IMR-90 (cell line): Measurements from ENCODE around the gene SLC26A2. TPM values are rescaled to one million over a fixed set of nuclear protein-coding genes. Genes with fewer than 3 reads are reported as not detected.

Experiments
- ATAC-seq: fragments of 200-7000 bp; cut with Tn5 transposase; 2 replicates; pipeline ENCODE4 v1.9.1; 2020; ENCODE audit warnings: low read depth, mild to moderate bottlenecking, moderate library complexity
- BruUV-seq: library from RNA; stranded (reverse); fragments of 400-500 nt; replicated peaks from 2 replicates; lab custom pipeline; 2021; lab: Mats Ljungman, UMichigan
- CTCF ChIA-PET: fragments of 300-600 bp; formaldehyde crosslinking; extraction: SDS; loops from one replicate; lab custom pipeline; 2021; ENCODE audit warnings: antibody characterized with exemption; lab: Yijun Ruan, JAX
- POLR2A ChIA-PET: fragments of 300-600 bp; sonication (Branson Sonifier 250); formaldehyde crosslinking; loops from one replicate; lab custom pipeline; 2022; ENCODE audit warnings: antibody characterized with exemption; ENCODE audit not compliant: unreplicated experiment; lab: Charles Lee
- DNase-seq: peaks from one replicate; pipeline ENCODE4 v3.0.0; 2013
- H2AFZ ChIP-seq: replicated peaks from 2 replicates; pipeline ENCODE3; 2013; ENCODE audit warnings: low read length, mild to moderate bottlenecking; ENCODE audit not compliant: poor library complexity
- H2AK5ac ChIP-seq: 2 replicates; pipeline ENCODE4 v1.6.1; 2013; ENCODE audit warnings: low read depth, low read length, inconsistent platforms
- H2AK9ac ChIP-seq: replicated peaks from 2 replicates; pipeline ENCODE3; 2013; ENCODE audit warnings: mild to moderate bottlenecking, low read depth, low read length, moderate library complexity; ENCODE audit not compliant: poor library complexity
- H2BK120ac ChIP-seq: 2 replicates; pipeline ENCODE4 v1.6.1; 2013; ENCODE audit warnings: low read depth, low read length, inconsistent platforms
- H2BK15ac ChIP-seq: 3 replicates; pipeline ENCODE4 v1.6.1; 2013; ENCODE audit warnings: low read depth, low read length, inconsistent platforms
- H2BK20ac ChIP-seq: 2 replicates; pipeline ENCODE4 v1.6.1; 2013; ENCODE audit warnings: low read depth, mild to moderate bottlenecking, inconsistent platforms, low read length, moderate library complexity
- H2BK5ac ChIP-seq: 2 replicates; pipeline ENCODE4 v1.6.1; 2013; ENCODE audit warnings: mild to moderate bottlenecking, low read depth, low read length, inconsistent platforms; ENCODE audit not compliant: poor library complexity, severe bottlenecking
- H3K14ac ChIP-seq: replicated peaks from 2 replicates; pipeline ENCODE4 v1.6.1; 2013; ENCODE audit warnings: low read depth, low read length, inconsistent platforms
- H3K18ac ChIP-seq: 2 replicates; pipeline ENCODE4 v1.6.1; 2013; ENCODE audit warnings: low read depth, low read length, control low read depth
- H3K23ac ChIP-seq: 2 replicates; pipeline ENCODE4 v1.6.1; 2013; ENCODE audit warnings: low read depth, low read length, inconsistent platforms
- H3K27ac ChIP-seq: 2 replicates; pipeline ENCODE4 v1.5.1; 2013; ENCODE audit warnings: mild to moderate bottlenecking, control low read depth, low read length; ENCODE audit not compliant: insufficient read depth
- H3K27me3 ChIP-seq: 2 replicates; pipeline ENCODE4 v1.6.1; 2013; ENCODE audit warnings: low read length; ENCODE audit not compliant: control insufficient read depth, insufficient read depth
- H3K36me3 ChIP-seq: 2 replicates; pipeline ENCODE4 v1.6.1; 2013; ENCODE audit warnings: low read length, mixed read lengths; ENCODE audit not compliant: control insufficient read depth, insufficient read depth
- H3K4ac ChIP-seq: 2 replicates; pipeline ENCODE4 v1.6.1; 2013; ENCODE audit warnings: low read depth, low read length, inconsistent platforms
- H3K4me1 ChIP-seq: 2 replicates; pipeline ENCODE4 v1.6.1; 2013; ENCODE audit warnings: low read length, mixed read lengths; ENCODE audit not compliant: control insufficient read depth, insufficient read depth
- H3K4me2 ChIP-seq: 2 replicates; pipeline ENCODE4 v1.6.1; 2013; ENCODE audit warnings: low read depth, mild to moderate bottlenecking, control low read depth, low read length, moderate library complexity
- H3K4me3 ChIP-seq: 2 replicates; pipeline ENCODE4 v1.5.1; 2013; ENCODE audit warnings: low read depth, mild to moderate bottlenecking, control low read depth, low read length, moderate library complexity; ENCODE audit not compliant: insufficient read depth
- H3K56ac ChIP-seq: 2 replicates; pipeline ENCODE4 v1.6.1; 2013; ENCODE audit warnings: low read length, inconsistent platforms; ENCODE audit not compliant: insufficient read depth; ENCODE audit errors: extremely low read depth
- H3K79me1 ChIP-seq, 2 experiments: 2 replicates each; pipeline ENCODE4 v1.6.1; 2013; ENCODE audit warnings: low read length in 2 of 2, inconsistent platforms in 1 of 2, low read depth in 1 of 2
- H3K9ac ChIP-seq: 2 replicates; pipeline ENCODE4 v1.6.1; 2013; ENCODE audit warnings: low read depth, low read length, control low read depth
- H3K9me1 ChIP-seq: 2 replicates; pipeline ENCODE4 v1.6.1; 2013; ENCODE audit warnings: low read length, inconsistent platforms; ENCODE audit not compliant: insufficient read depth
- H3K9me3 ChIP-seq: 2 replicates; pipeline ENCODE4 v1.6.1; 2013; ENCODE audit warnings: low read length; ENCODE audit not compliant: control insufficient read depth, insufficient read depth
- H4K20me1 ChIP-seq: 2 replicates; pipeline ENCODE4 v1.6.1; 2013; ENCODE audit warnings: low read length, inconsistent platforms; ENCODE audit not compliant: insufficient read depth
- H4K5ac ChIP-seq: 2 replicates; pipeline ENCODE4 v1.6.1; 2013; ENCODE audit warnings: mild to moderate bottlenecking, low read depth, low read length, control low read depth
- H4K8ac ChIP-seq, 2 experiments: 2 replicates each; pipeline ENCODE4 v1.6.1; 2013; ENCODE audit warnings: low read depth in 2 of 2, low read length in 2 of 2, control low read depth in 1 of 2, inconsistent platforms in 1 of 2
- H4K91ac ChIP-seq: 2 replicates; pipeline ENCODE4 v1.6.1; 2013; ENCODE audit warnings: low read depth, low read length, inconsistent platforms; ENCODE audit not compliant: insufficient read depth
- CTCF ChIP-seq: conservative IDR thresholded peaks from 2 replicates; pipeline ENCODE4 v1.5.1; 2012; ENCODE audit warnings: mild to moderate bottlenecking, low read depth, low read length, improper control_type of control experiment
- MAFK ChIP-seq: IDR thresholded peaks from 2 replicates; pipeline ENCODE4 v1.6.1; 2012; ENCODE audit warnings: low read depth, low read length, improper control_type of control experiment
- RAD21 ChIP-seq: IDR thresholded peaks from 2 replicates; pipeline ENCODE4 v1.6.1; 2012; ENCODE audit warnings: low read length, improper control_type of control experiment
- WGBS, 2 experiments: methylation state at CpG; one replicate each; pipeline versions ENCODE4 v1.1.5 to v1.1.7; 2013; ENCODE audit warnings: missing lambda C conversion rate in 2 of 2; ENCODE audit not compliant: insufficient read length in 1 of 2; ENCODE audit errors: extremely low coverage in 2 of 2; 5-methylcytosine and 5-hydroxymethylcytosine counted together
- dilution Hi-C: fragments of 300-500 bp; cut with HindIII; formaldehyde crosslinking; loops from one replicate; pipeline ENCODE4 v1.14.3; 2018; ENCODE audit warnings: low sequenced_read_pairs; ENCODE audit not compliant: unreplicated experiment
- in situ Hi-C: fragments of 300-500 bp; cut with MboI; formaldehyde crosslinking; loops from 3 replicates; pipeline ENCODE4 v1.14.3; 2019; ENCODE audit warnings: low sequenced_read_pairs, inconsistent platforms, mixed read lengths
- intact Hi-C: fragments of 100-400 bp; cut with micrococcal nuclease; formaldehyde crosslinking; loops from 2 replicates; pipeline ENCODE4 v1.10.0; 2022
- polyA plus RNA-seq, 3 experiments: library from polyadenylated mRNA; depleted of rRNA; stranded (reverse); fragments of >200 nt; gene quantifications; 2 replicates each; pipeline ENCODE4 v1.2.3, GENCODE V29; 2012; ENCODE audit warnings: low replicate concordance in 1 of 3
- total RNA-seq: library from RNA; depleted of rRNA; stranded (reverse); fragments of >200 nt; gene quantifications from 2 replicates; pipeline ENCODE4 v1.2.3, GENCODE V29; 2012

The SLC26A2 gene
- total and polyA plus RNA-seq, 2 of the 4 experiments (the other 2 are of a cell fraction): 2.2 to 9.9 TPM

- Histone ChIP-seq H4K8ac (peak overlapping the region; percentile 85 to 91), H3K18ac (no peak overlapping the region; the same call in 1 of the 2 replicates), H3K4me3 (peak overlapping the region; percentile 39), H4K91ac (peak overlapping the region; percentile 81), H3K36me3 (no peaks in the 10 kb centered on the region), H2AK5ac (peak overlapping the region; percentile 69; the same call in 1 of the 2 replicates), H3K4me2 (peak overlapping the region; percentile 80), H3K4ac (peak overlapping the region; percentile 51), H3K23ac (peak overlapping the region; percentile 28), H2AFZ (peak overlapping the region; percentile 97), H3K27me3 (peaks cover 2% of the 10 kb centered on the region; the same call in 1 of the 2 replicates), H3K56ac (peak overlapping the region; percentile 40; the same call in 1 of the 2 replicates), H2BK20ac (0 out of 2 replicates have a peak overlapping the region, but pooled peaks have one; percentile 11), H2BK15ac (0 out of 3 replicates have a peak overlapping the region, but pooled peaks have one; percentile 9), H2BK120ac (0 out of 2 replicates have a peak overlapping the region, but pooled peaks have one; percentile 7), H3K79me1 (peaks cover 0 to 14% of the 10 kb centered on the region in 2 experiments; a peak in 3 of 4 replicates), H4K20me1 (no peaks in the 10 kb centered on the region), H3K4me1 (peaks cover 6% of the 10 kb centered on the region), H3K9me1 (peaks cover 7% of the 10 kb centered on the region), H4K5ac (peak overlapping the region; percentile 58), H2BK5ac (peak overlapping the region; percentile 66), H3K9ac (peak overlapping the region; percentile 62), H3K14ac (peak overlapping the region; percentile 74; the same call in 1 of the 2 replicates), H3K9me3 (no peaks in the 10 kb centered on the region), H2AK9ac (peak overlapping the region; percentile 62), H3K27ac (peak overlapping the region; percentile 70)
- CTCF ChIA-PET: interaction anchor here (0.5 to 2.1 kb wide), 10 partner anchors 9 to 323 kb away, joined by 3 to 8 read pairs (median 4); no protein-coding TSS in a partner anchor
- BruUV-seq: no TSS peak
- WGBS, 2 experiments: 100% methylated on average over 2 of the region's 14 CpGs; no CpG with 5 or more reads in 1 of the 2 experiments
- peak; percentile 40 for TF ChIP-seq CTCF
- no peak for TF ChIP-seq MAFK
- peak; percentile 24; the same call in 1 of the 2 replicates for TF ChIP-seq RAD21
- ATAC-seq (no peak), DNase-seq (peak; percentile 58)
- POLR2A ChIA-PET: interaction anchor here (0.6 to 0.7 kb wide), 3 partner anchors 88 to 121 kb away, joined by 4 to 7 read pairs (median 5); no protein-coding TSS in a partner anchor
- in situ Hi-C loops: no loop called here
- dilution Hi-C loops: no loop called here
- intact Hi-C loops: loop anchor here (5.0 kb wide), 1 partner anchor 107 kb away; no protein-coding TSS in a partner anchor
Measured at GRCh38 chr5:149959406-149960236, 937 bp upstream of the SLC26A2 start.
